Measurements from ENCODE around the gene DAND5.

Gene DAND5

GRCh38 chr19:13001502-13002165, 32.3 kb downstream of the DAND5 start:
- in situ Hi-C loops (cut with MboI; ENCODE audit: low pct_unique_long_range_greater_than_20kb, low sequenced_read_pairs) = no loop called here
- DNase-seq = no peak

GRCh38 chr19:13002166-13002898, 33.0 kb downstream of the DAND5 start:
- in situ Hi-C loops (cut with MboI; ENCODE audit: low pct_unique_long_range_greater_than_20kb, low sequenced_read_pairs) = no loop called here
- no peak for DNase-seq

- no peak for DNase-seq
- in situ Hi-C loops (cut with MboI; ENCODE audit: low pct_unique_long_range_greater_than_20kb, low sequenced_read_pairs) = no loop called here
Measured at GRCh38 chr19:13003081-13003480, 33.7 kb downstream of the DAND5 start.

GRCh38 chr19:13004273-13004672, 34.9 kb downstream of the DAND5 start:
- no peak for DNase-seq
- in situ Hi-C loops (cut with MboI; ENCODE audit: low pct_unique_long_range_greater_than_20kb, low sequenced_read_pairs) = no loop called here

- DNase-seq = no peak
- in situ Hi-C loops (cut with MboI; ENCODE audit: low pct_unique_long_range_greater_than_20kb, low sequenced_read_pairs) = no loop called here
Measured at GRCh38 chr19:13005253-13005652, 35.9 kb downstream of the DAND5 start.

- in situ Hi-C loops (cut with MboI; ENCODE audit: low pct_unique_long_range_greater_than_20kb, low sequenced_read_pairs) = no loop called here
- DNase-seq = no peak
Measured at GRCh38 chr19:13005861-13006370, 36.5 kb downstream of the DAND5 start.

GRCh38 chr19:13006431-13007281, 37.3 kb downstream of the DAND5 start:
- in situ Hi-C loops (cut with MboI; ENCODE audit: low pct_unique_long_range_greater_than_20kb, low sequenced_read_pairs) = no loop called here
- DNase-seq = no peak

GRCh38 chr19:13007292-13008045, 38.1 kb downstream of the DAND5 start:
- DNase-seq = no peak
- in situ Hi-C loops (cut with MboI; ENCODE audit: low pct_unique_long_range_greater_than_20kb, low sequenced_read_pairs) = no loop called here

- no peak for DNase-seq
- in situ Hi-C loops (cut with MboI; ENCODE audit: low pct_unique_long_range_greater_than_20kb, low sequenced_read_pairs) = no loop called here
Measured at GRCh38 chr19:13008926-13009787, 39.8 kb downstream of the DAND5 start.

- in situ Hi-C loops (cut with MboI; ENCODE audit: low pct_unique_long_range_greater_than_20kb, low sequenced_read_pairs) = no loop called here
- no peak for DNase-seq
Measured at GRCh38 chr19:13010038-13010991, 40.9 kb downstream of the DAND5 start.

GRCh38 chr19:13010992-13011652, 41.7 kb downstream of the DAND5 start:
- no peak for DNase-seq
- in situ Hi-C loops (cut with MboI; ENCODE audit: low pct_unique_long_range_greater_than_20kb, low sequenced_read_pairs) = no loop called here

GRCh38 chr19:13011653-13012389, 42.4 kb downstream of the DAND5 start:
- in situ Hi-C loops (cut with MboI; ENCODE audit: low pct_unique_long_range_greater_than_20kb, low sequenced_read_pairs) = no loop called here
- DNase-seq = no peak

GRCh38 chr19:13012390-13012689, 43.0 kb downstream of the DAND5 start:
- in situ Hi-C loops (cut with MboI; ENCODE audit: low pct_unique_long_range_greater_than_20kb, low sequenced_read_pairs) = no loop called here
- no peak for DNase-seq

GRCh38 chr19:13012690-13013608, 43.6 kb downstream of the DAND5 start:
- in situ Hi-C loops (cut with MboI; ENCODE audit: low pct_unique_long_range_greater_than_20kb, low sequenced_read_pairs) = no loop called here
- DNase-seq = peak; percentile 66

GRCh38 chr19:13013649-13014048, 44.3 kb downstream of the DAND5 start:
- in situ Hi-C loops (cut with MboI; ENCODE audit: low pct_unique_long_range_greater_than_20kb, low sequenced_read_pairs) = no loop called here
- peak; percentile 26 for DNase-seq
